Activated CD8-positive, alpha-beta memory T cell treated with anti-CD3 and anti-CD28 coated beads for 48 hours (primary cell): ENCODE results near the gene MDGA2.

ENCODE experiments used
- DNase-seq, 3 experiments: peaks; one replicate each; pipeline ENCODE4 v3.0.0-alpha.2; 2020; ENCODE audit warnings: low read depth in 2 of 3, low spot score in 2 of 3

Gene MDGA2

GRCh38 chr14:47154276-47154797, 521.1 kb downstream of the MDGA2 start:
- no peak for DNase-seq

DNA sequence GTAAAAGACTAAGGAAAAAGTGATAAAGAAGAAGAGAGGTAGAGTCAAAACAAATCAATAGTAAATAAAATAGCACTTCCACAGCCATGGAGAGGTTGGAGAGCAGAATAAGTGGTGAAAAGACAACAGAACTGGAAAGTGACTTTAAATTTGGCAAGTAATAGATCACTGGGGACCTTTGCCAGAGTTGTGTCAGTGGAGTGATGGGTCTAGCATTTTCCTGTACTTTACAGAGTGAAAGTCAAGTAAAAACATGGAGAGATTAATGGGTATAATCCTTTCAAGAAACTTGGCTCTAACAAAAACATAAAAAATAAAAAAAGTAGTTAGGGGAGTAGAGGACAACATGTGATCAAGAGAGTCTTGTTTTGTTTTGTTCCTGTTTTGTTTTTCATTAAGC, 521.7 kb downstream of the MDGA2 start:
- DNase-seq = no peak

DNA sequence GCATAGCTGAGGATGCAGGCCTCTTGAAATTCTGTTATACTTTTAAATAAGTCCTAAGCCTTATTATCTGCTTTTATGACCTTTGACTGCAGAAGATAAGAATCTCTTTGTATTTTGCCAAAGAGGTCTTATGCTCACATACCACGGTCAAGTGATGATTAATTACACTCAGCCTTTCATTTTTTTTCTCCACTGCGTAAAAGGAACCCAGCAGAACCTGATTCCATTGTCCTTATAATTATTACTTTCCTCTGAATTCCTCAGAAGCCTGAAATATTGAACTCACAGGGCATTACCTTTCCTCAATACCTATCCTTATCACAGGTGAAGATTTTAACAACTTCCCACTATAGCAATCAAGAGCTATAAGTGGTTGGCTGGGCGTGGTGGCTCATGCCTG, 525.1 kb downstream of the MDGA2 start:
- DNase-seq = no peak

- no peak for DNase-seq
These were observed 526.1 kb downstream of the MDGA2 start for GRCh38 chr14:47149326-47149725.

DNA sequence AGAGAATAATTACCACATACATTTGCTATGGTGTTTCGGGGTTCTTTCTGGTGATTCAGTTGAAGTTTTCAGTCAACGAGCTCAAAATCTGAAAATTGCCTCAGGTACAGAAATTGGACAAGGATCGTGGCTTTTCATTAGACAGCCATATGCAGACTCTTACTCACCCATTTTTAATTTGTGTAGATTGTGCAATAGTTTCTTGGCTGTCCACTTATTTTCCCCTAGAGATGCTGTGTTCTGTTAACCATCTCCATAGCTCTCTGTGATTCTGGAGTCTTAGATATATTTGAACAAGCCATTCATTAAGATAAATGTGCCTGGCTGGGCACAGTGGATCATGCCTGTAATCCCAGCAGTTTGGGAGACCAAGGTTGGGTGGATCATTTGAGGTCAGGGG, 526.7 kb downstream of the MDGA2 start:
- no peak for DNase-seq

DNA sequence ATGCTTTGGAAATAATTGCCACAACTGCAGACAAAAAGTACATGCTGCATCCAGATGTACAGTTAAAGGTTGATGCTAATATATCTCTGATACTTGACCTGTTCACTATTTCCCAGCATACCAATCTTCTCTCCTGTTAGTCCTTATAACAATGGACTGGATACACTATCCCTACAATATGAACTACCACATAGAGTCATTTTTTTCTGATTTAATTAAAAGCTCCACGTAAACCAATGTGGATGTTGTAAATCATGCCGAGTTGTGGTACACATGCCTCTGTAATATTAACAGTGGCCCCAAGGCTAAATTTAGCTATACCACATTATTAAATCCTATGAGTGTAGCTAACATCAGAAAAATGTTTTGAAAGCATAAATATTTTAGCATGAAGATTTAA, 554.8 kb downstream of the MDGA2 start:
- no peak for DNase-seq

DNA sequence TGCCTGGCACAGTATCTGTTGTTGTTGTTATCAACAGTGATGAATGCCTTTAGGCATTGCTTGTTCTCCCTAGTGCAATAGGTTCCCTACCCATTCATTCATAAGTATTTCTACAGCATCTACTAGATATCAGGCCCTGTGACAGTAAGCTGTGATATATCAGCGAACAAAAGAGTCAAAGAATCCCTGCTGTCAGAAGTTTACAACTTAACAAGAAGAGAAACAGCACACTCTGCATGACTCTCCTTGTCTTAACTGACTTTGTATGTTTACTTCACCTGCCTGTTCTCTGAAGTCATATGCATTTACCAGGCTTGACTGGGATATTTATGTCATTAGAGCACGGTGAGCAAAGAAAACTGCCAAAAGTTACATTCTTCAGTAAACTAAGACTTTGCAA, 571.6 kb downstream of the MDGA2 start:
- DNase-seq = no peak

DNA sequence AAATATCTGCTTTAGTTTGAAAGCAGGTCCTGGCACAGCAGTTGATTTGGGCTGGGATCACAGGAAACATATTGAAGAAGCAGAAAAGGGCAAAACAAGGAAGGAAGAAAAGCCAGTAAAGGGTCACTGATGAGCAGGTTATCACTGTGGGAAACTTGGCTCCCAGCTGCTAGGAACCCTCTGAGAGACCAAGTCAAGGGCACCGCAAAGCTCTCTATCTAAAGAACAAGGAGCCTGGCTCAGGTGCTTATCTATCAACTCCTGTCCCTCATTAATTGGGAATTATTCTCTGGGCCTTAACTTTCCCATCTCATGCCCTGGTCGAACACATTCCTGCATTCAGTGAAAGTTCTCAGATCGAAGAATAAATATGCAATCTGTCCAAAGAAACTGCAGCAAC, 572.9 kb downstream of the MDGA2 start:
- no peak for DNase-seq

DNA sequence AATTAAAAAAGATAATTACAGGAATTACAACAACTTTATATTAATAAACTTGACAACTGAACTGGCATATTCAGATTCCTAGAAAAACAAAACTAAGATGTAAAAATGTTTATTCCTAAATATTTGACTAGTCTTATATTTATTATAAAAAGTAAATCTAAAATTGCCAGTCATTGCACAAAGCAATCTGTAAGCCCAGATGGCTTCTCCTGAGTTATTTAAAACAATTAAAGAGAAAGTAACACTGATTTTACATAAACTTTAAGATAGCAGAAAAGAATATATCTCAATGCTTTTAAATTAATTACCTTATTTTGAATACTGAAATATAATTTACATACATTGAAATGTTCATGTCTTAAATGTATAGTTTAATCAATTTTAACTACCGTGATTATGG, 589.7 kb downstream of the MDGA2 start:
- no peak for DNase-seq

DNA sequence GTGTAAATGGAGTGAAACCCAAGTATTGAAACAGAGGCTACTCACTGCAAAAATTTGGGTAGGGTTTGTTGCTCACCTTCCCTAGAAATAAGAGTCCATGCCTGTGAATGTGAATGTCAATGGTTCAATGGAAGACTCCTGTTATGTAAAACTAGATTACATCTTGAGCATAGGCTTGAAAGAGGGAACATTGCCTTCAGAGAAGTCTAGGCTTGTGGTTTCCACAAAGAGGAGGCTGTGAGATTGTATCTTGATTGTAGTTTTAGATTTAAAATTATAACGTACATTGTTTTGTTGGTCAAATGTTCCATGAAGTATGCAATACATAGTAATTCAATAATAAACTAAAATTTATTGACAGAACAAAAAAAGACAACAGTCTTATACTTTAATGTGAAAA, 610.1 kb downstream of the MDGA2 start:
- DNase-seq = no peak

DNA sequence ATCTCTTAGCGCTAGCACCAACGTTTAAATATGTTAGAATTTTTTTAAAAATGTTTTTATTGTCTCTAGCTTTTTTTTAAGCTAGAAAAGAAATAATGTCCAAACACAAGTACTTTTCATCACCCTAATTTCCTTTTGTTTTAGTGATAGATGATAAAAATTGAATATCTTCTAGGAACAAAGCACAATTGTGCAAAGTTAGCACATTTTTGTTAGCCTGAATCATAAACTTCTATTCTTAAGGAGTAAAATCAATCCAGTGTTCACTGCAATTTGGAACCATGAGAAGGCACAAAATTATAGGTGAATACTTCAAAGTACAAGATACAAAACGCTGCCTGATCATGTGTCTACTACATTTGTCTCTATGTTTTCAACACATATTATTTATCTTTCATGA, 615.4 kb downstream of the MDGA2 start:
- DNase-seq = no peak

DNA sequence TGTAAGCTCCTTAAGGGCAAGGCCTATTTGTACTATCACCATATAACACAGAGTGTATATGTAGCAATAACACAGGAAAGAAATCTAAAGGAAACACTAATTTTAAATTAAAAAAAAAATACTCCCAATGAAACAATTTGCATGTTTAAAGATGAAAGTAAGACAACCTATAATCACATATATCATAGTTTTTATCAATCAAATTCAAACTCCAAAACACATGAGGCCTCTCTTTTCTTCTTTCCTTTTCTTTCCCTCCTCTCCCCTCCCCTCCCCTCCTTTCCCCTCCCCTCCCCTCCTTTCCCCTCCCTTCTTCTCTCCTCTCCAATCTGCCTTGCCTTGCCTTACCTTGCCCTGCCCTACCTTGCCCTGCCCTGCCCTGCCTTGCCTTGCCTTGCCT, 618.0 kb downstream of the MDGA2 start:
- no peak for DNase-seq

DNA sequence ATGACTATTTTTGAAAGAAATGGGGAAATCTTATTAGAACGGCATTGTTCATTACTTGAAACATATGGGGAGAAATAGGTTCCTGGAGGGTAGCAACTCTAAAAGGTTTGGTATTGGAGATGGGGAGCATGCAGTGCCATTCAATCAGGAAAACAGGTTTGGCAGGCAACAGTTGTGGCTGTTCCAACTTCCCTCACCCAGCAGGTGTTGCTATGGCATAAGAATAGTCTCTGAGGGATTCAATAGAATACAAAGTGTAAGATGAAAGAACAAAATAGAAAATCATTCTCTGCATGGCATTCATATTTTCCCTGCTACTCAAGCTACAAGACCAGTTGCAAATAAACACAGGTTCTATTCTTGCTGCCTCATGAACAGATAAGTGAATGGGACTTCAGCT, 630.6 kb downstream of the MDGA2 start:
- no peak for DNase-seq

- DNase-seq = no peak
These were observed 634.9 kb downstream of the MDGA2 start for GRCh38 chr14:47040550-47040949.

DNA sequence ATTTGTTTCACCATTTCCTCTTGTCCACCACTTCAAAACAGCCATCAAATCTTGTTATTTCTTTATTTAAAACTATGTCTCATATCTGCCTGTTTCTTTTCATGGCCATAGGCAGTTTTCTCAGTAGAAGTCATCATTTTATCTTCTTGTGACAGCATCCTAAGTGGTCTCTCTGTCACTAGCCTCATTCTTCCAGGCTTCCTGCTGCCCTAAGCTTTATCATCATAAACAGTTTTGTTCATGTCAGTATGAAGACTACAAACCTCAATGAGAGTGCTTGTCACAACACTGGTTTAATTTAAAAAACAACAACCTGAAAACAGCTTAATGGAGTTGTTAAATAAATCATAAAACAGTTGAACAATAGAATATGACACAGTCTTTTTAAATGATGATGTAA, 636.1 kb downstream of the MDGA2 start:
- no peak for DNase-seq

GRCh38 chr14:47022721-47023120, 652.7 kb downstream of the MDGA2 start:
- DNase-seq = no peak

DNA sequence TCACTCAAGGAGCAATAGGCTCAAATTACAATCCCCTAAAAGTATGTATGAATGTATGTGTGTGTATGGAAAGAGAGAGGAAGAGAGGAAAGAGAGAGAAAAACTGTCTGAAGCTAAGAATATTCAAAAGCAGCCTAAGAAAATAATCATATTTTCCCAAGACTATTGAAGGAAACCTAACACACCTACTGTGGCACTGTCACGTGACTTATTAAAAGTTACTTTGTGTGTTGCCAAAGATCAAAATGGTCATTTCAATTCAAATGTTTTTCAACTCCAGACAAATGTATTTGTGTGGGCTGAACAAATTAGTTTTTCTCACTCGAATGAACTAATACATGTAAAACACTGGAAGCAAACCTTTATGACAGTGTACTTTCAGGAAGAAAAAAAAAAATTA, 654.9 kb downstream of the MDGA2 start:
- no peak for DNase-seq

DNA sequence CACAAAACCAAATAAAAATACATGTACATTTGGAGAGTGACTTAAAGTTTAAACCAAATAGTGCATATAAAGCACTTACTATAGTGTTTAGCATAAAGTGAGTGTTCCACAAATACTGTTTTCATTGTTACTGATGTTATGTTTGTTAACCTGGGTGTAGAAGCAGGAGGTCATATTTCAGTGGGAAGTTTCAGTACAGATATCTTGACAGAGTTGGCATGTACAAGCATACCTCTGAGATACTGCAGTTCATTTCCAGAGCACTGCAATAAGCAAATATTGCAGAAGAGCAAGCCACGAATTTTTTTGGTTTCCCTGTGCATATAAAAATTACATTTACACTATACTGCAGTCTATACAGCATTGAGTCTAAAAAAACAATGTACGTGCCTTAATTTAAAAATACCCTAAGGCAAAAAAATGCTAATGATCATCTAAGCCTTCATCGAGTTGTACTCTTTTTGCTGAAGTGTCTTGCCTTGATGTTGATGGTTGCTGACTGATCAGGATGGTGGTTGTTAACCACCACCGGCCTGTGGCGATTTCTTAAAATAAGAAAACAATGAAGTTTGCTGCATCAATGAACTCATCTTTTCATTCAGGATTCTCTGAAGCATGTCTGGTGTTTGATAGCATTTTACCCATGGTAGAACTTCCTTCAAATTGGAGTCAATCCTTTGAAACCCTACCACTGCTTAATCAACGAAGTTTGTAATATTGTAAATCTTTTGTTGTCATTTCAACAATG, 662.7 kb downstream of the MDGA2 start:
- no peak for DNase-seq

GRCh38 chr14:47009615-47010014, 665.8 kb downstream of the MDGA2 start:
- no peak for DNase-seq

DNA sequence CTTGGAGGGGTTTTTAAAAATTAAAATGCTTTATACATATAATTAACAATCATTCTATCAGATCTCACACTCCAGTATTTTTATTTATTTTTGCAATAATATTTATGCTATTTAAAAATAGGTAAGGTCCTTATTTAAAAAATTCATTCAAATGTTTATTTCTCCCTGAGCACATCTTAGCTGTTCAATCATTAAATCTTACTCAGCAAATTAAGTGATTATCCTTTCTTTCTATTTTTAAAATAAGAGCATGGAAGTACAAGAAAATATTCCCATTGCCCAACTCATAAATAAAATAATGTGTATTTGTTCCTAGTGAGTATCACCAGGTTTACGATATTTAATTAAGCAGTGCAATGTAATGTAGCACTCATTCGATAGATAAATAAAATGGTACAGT, 666.7 kb downstream of the MDGA2 start:
- no peak for DNase-seq

GRCh38 chr14:46999661-47000060, 675.7 kb downstream of the MDGA2 start:
- no peak for DNase-seq

GRCh38 chr14:46989566-46989965, 685.8 kb downstream of the MDGA2 start:
- DNase-seq = no peak

DNA sequence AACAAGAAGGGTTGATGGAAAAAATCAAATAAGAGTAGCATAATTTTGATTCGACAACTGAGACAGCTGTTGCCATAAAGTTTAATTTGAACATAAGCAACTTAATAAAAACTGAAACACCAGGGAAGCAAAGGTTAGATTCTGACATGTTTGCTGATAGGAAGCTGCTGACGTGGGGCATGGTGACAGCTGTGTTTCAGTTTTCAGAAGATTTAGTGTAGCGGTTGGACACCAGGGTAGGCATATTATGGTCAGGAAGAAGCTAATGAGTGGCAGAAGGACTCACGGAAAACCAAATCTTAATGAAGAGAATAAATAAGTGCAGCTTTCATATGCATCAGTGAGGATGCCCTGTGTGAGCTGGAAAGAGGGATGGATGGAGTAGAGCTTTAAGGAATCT, 687.1 kb downstream of the MDGA2 start:
- no peak for DNase-seq
